KMS-11 (cell line): ENCODE results near the gene LRRC4.

Source experiments
- H2AFZ ChIP-seq: fragments of 200-600 bp; sonication (generic); 2 replicates; pipeline ENCODE4 v1.6.1; 2016; ENCODE audit warnings: antibody characterized with exemption, mixed run types, low read depth
- H3K27ac ChIP-seq: fragments of 200-600 bp; sonication (generic); 2 replicates; pipeline ENCODE4 v1.6.1; 2016; ENCODE audit warnings: mild to moderate bottlenecking, mixed run types
- H3K27me3 ChIP-seq: fragments of 200-600 bp; sonication (generic); 2 replicates; pipeline ENCODE4 v1.6.1; 2017; ENCODE audit warnings: mild to moderate bottlenecking, low read depth, mixed run types, moderate library complexity; ENCODE audit not compliant: insufficient read depth
- H3K36me3 ChIP-seq: fragments of 200-600 bp; sonication (generic); 2 replicates; pipeline ENCODE4 v1.6.1; 2017; ENCODE audit warnings: mild to moderate bottlenecking, mixed run types; ENCODE audit not compliant: insufficient read depth
- H3K4me1 ChIP-seq: fragments of 200-600 bp; sonication (generic); 2 replicates; pipeline ENCODE4 v1.6.1; 2016; ENCODE audit warnings: mild to moderate bottlenecking, low read depth, mixed run types; ENCODE audit not compliant: poor library complexity, severe bottlenecking
- H3K4me2 ChIP-seq: fragments of 200-600 bp; sonication (generic); 2 replicates; pipeline ENCODE4 v1.7.0; 2016; ENCODE audit warnings: mild to moderate bottlenecking, mixed run types
- H3K4me3 ChIP-seq: fragments of 200-600 bp; sonication (generic); IDR thresholded peaks from 2 replicates; pipeline ENCODE4 v1.6.1; 2017; ENCODE audit warnings: low read depth, low read length, mixed read lengths; ENCODE audit not compliant: insufficient read depth
- H3K79me2 ChIP-seq: fragments of 200-600 bp; sonication (generic); 2 replicates; pipeline ENCODE4 v1.6.1; 2016; ENCODE audit warnings: low read depth, mixed run types; ENCODE audit not compliant: insufficient read depth
- H3K9ac ChIP-seq: fragments of 200-600 bp; sonication (generic); 2 replicates; pipeline ENCODE4 v1.6.1; 2016; ENCODE audit warnings: mild to moderate bottlenecking, mixed run types
- H4K20me1 ChIP-seq: fragments of 200-600 bp; sonication (generic); 2 replicates; pipeline ENCODE4 v1.6.1; 2016; ENCODE audit warnings: mild to moderate bottlenecking, mixed run types; ENCODE audit not compliant: insufficient read depth
- CTCF ChIP-seq: fragments of 200-600 bp; sonication (generic); conservative IDR thresholded peaks from 2 replicates; pipeline ENCODE4 v1.6.1; 2017; ENCODE audit warnings: low read depth, mild to moderate bottlenecking, antibody characterized with exemption, low read length, moderate library complexity, mixed read lengths

The LRRC4 gene

GRCh38 chr7:128065872-128066271 lies 34.6 kb upstream of the LRRC4 start:
- Histone ChIP-seq H3K79me2 (no peaks in the 10 kb centered on the region), H3K27ac (no peak overlapping the region), H3K4me3 (no peak overlapping the region), H3K9ac (no peak overlapping the region), H3K27me3 (no peaks in the 10 kb centered on the region), H3K36me3 (no peaks in the 10 kb centered on the region; the same call in 1 of the 2 replicates), H2AFZ (no peak overlapping the region), H3K4me2 (no peak overlapping the region), H4K20me1 (no peaks in the 10 kb centered on the region), H3K4me1 (no peaks in the 10 kb centered on the region)
- TF ChIP-seq CTCF, result no peak

- H3K4me3 ChIP-seq, result no peak overlapping the region
- H3K79me2 ChIP-seq, result no peaks in the 10 kb centered on the region
Observed at GRCh38 chr7:128063088-128063487, 31.9 kb upstream of the LRRC4 start.

GRCh38 chr7:128060018-128060417 lies 28.8 kb upstream of the LRRC4 start:
- H3K79me2 ChIP-seq, result no peaks in the 10 kb centered on the region
- TF ChIP-seq CTCF, result no peak
- H3K4me2 ChIP-seq, result no peak overlapping the region

More at GRCh38 chr7:128063088-128063487, 31.9 kb upstream of the LRRC4 start:
- Histone ChIP-seq H2AFZ (no peak overlapping the region), H3K27ac (no peak overlapping the region), H3K27me3 (no peaks in the 10 kb centered on the region), H3K4me1 (no peaks in the 10 kb centered on the region), H3K9ac (no peak overlapping the region), H3K4me2 (no peak overlapping the region), H3K36me3 (no peaks in the 10 kb centered on the region; the same call in 1 of the 2 replicates), H4K20me1 (no peaks in the 10 kb centered on the region)
- no peak for TF ChIP-seq CTCF

GRCh38 chr7:128059143-128059988 lies 28.1 kb upstream of the LRRC4 start:
- no peak overlapping the region for H3K4me2 ChIP-seq
- no peaks in the 10 kb centered on the region for H3K4me1 ChIP-seq
- no peaks in the 10 kb centered on the region; the same call in 1 of the 2 replicates for H3K36me3 ChIP-seq
- no peaks in the 10 kb centered on the region for H3K79me2 ChIP-seq
- no peaks in the 10 kb centered on the region for H3K27me3 ChIP-seq
- no peak overlapping the region for H3K27ac ChIP-seq
- no peak overlapping the region for H2AFZ ChIP-seq
- no peaks in the 10 kb centered on the region for H4K20me1 ChIP-seq
- no peak overlapping the region for H3K4me3 ChIP-seq
- no peak for TF ChIP-seq CTCF
- no peak overlapping the region for H3K9ac ChIP-seq

More at GRCh38 chr7:128060018-128060417, 28.8 kb upstream of the LRRC4 start:
- Histone ChIP-seq H3K4me1 (no peaks in the 10 kb centered on the region), H3K4me3 (no peak overlapping the region), H3K27me3 (no peaks in the 10 kb centered on the region), H2AFZ (no peak overlapping the region), H3K9ac (no peak overlapping the region), H3K36me3 (no peaks in the 10 kb centered on the region; the same call in 1 of the 2 replicates), H4K20me1 (no peaks in the 10 kb centered on the region), H3K27ac (no peak overlapping the region)
